CD4-positive, alpha-beta T cell (primary cell): ENCODE data around the gene C1orf198. TPM values are rescaled to one million over a fixed set of nuclear protein-coding genes. Genes with fewer than 3 reads are reported as not detected.

Experiments
- ATAC-seq: fragments of 200-7000 bp; cut with Tn5 transposase; one replicate; pipeline ENCODE4 v1.10.0; 2022; ENCODE audit warnings: mild to moderate bottlenecking; ENCODE audit not compliant: poor library complexity
- CTCF ChIA-PET: fragments of 350-600 bp; sonication (Branson Sonifier 250); formaldehyde crosslinking; loops from one replicate; lab custom pipeline; 2021; ENCODE audit warnings: antibody characterized with exemption, inconsistent platforms; lab: Charles Lee
- POLR2A ChIA-PET: fragments of 350-600 bp; sonication (Branson Sonifier 250); formaldehyde crosslinking; loops from one replicate; lab custom pipeline; 2021; ENCODE audit warnings: antibody characterized with exemption, inconsistent platforms; lab: Charles Lee
- DNase-seq, 14 experiments: peaks; one replicate each; pipeline ENCODE4 v3.0.0-alpha.2; 2013 to 2020; ENCODE audit warnings: mixed read lengths in 2 of 14
- H3K27ac ChIP-seq, 2 donors: one replicate each; pipeline versions ENCODE4 v1.5.1 to v1.7.0; 2013; ENCODE audit warnings: low read length in 2 of 2, low read depth in 1 of 2, mild to moderate bottlenecking in 1 of 2
- H3K27me3 ChIP-seq, 2 experiments: 1 replicate in 1 of 2; 2 replicates in 1 of 2; pipeline versions ENCODE4 v1.6.1 to v1.7.0; 2013; ENCODE audit warnings: low read length in 2 of 2, control low read depth in 1 of 2, mild to moderate bottlenecking in 1 of 2, moderate library complexity in 1 of 2; ENCODE audit not compliant: insufficient read depth in 2 of 2, control insufficient read depth in 1 of 2
- H3K36me3 ChIP-seq: one replicate; pipeline ENCODE4 v1.6.1; 2013; ENCODE audit warnings: low read length, control low read depth; ENCODE audit not compliant: insufficient read depth
- H3K4me1 ChIP-seq: one replicate; pipeline ENCODE4 v1.6.1; 2013; ENCODE audit warnings: low read length, control low read depth; ENCODE audit not compliant: insufficient read depth
- H3K4me3 ChIP-seq: one replicate; pipeline ENCODE4 v1.5.1; 2013; ENCODE audit warnings: mild to moderate bottlenecking, low read length, moderate library complexity
- H3K9me3 ChIP-seq, 2 experiments: 1 replicate in 1 of 2; 2 replicates in 1 of 2; pipeline versions ENCODE4 v1.6.1 to v1.7.0; 2013; ENCODE audit warnings: low read length in 2 of 2, mild to moderate bottlenecking in 2 of 2, control low read depth in 1 of 2, moderate library complexity in 1 of 2; ENCODE audit not compliant: control insufficient read depth in 1 of 2, insufficient read depth in 1 of 2
- H3K27ac Mint-ChIP-seq: one replicate; pipeline ENCODE4 v1.8.0; 2020; ENCODE audit warnings: mixed read lengths
- H3K27me3 Mint-ChIP-seq: one replicate; pipeline ENCODE4 v1.8.0; 2021; ENCODE audit warnings: mixed read lengths
- H3K36me3 Mint-ChIP-seq: one replicate; pipeline ENCODE4 v1.8.0; 2021; ENCODE audit warnings: low read depth, mixed read lengths
- H3K4me1 Mint-ChIP-seq: one replicate; pipeline ENCODE4 v1.8.0; 2021; ENCODE audit warnings: low read depth, mixed read lengths
- H3K4me3 Mint-ChIP-seq: one replicate; pipeline ENCODE4 v1.8.0; 2020; ENCODE audit warnings: mild to moderate bottlenecking, mixed read lengths
- H3K9me3 Mint-ChIP-seq: one replicate; pipeline ENCODE4 v1.8.0; 2020; ENCODE audit warnings: mixed read lengths
- CTCF ChIP-seq: fragments of 200-600 bp; IDR thresholded peaks from one replicate; pipeline ENCODE4 v1.8.0; 2022; ENCODE audit warnings: antibody characterized with exemption, mild to moderate bottlenecking
- intact Hi-C, 2 experiments: fragments of 100-400 bp; cut with DNase I in 1 of 2; cut with micrococcal nuclease in 1 of 2; formaldehyde crosslinking; loops; one replicate each; pipeline versions ENCODE4 v1.15.1 to v1.9.0; 2023 to 2025; cut with DNase I, micrococcal nuclease
- total RNA-seq, 174 experiments: library from RNA in 2 of 174; stranded (reverse) in 2 of 174; gene quantifications; one replicate each; pipeline ENCODE4 v1.2.3 and lab custom pipeline; 2021 to 2026

Gene C1orf198
- total RNA-seq, 2 experiments from 2014 or later = 2.2 TPM

- Histone ChIP-seq H3K36me3 (peaks cover 63% of the 10 kb centered on the region), H3K27me3 (no peaks in the 10 kb centered on the region), H3K9me3 (no peaks in the 10 kb centered on the region), H3K4me3 (no peak overlapping the region), H3K27ac (no peak overlapping the region), H3K4me1 (no peaks in the 10 kb centered on the region)
- Mint-ChIP-seq H3K4me1 (no peaks in the 10 kb centered on the region), H3K27me3 (no peaks in the 10 kb centered on the region), H3K36me3 (peaks cover 73% of the 10 kb centered on the region), H3K9me3 (no peaks in the 10 kb centered on the region), H3K4me3 (no peak overlapping the region), H3K27ac (no peak overlapping the region)
- POLR2A ChIA-PET = no interaction called here
- CTCF ChIA-PET = no interaction called here
- intact Hi-C loops = no loop called here
- ATAC-seq (no peak), DNase-seq (no peak)
- TF ChIP-seq CTCF = no peak
Measured at GRCh38 chr1:230906226-230906625, 37.9 kb upstream of the C1orf198 start.

- H3K27ac ChIP-seq = no peak overlapping the region
- Mint-ChIP-seq H3K27me3 (no peaks in the 10 kb centered on the region), H3K9me3 (no peaks in the 10 kb centered on the region), H3K27ac (peak overlapping the region; percentile 24), H3K36me3 (peaks cover 73% of the 10 kb centered on the region), H3K4me1 (no peaks in the 10 kb centered on the region), H3K4me3 (no peak overlapping the region)
- POLR2A ChIA-PET = no interaction called here
- no peak for TF ChIP-seq CTCF
- no peak for ATAC-seq
- intact Hi-C loops = no loop called here
- H3K9me3 ChIP-seq = no peaks in the 10 kb centered on the region
- H3K36me3 ChIP-seq = peaks cover 58% of the 10 kb centered on the region
- CTCF ChIA-PET = no interaction called here
- H3K27me3 ChIP-seq = no peaks in the 10 kb centered on the region
- H3K4me1 ChIP-seq = no peaks in the 10 kb centered on the region
- H3K4me3 ChIP-seq = no peak overlapping the region
- DNase-seq = no peak
Measured at GRCh38 chr1:230905733-230906132, 37.4 kb upstream of the C1orf198 start.

DNA sequence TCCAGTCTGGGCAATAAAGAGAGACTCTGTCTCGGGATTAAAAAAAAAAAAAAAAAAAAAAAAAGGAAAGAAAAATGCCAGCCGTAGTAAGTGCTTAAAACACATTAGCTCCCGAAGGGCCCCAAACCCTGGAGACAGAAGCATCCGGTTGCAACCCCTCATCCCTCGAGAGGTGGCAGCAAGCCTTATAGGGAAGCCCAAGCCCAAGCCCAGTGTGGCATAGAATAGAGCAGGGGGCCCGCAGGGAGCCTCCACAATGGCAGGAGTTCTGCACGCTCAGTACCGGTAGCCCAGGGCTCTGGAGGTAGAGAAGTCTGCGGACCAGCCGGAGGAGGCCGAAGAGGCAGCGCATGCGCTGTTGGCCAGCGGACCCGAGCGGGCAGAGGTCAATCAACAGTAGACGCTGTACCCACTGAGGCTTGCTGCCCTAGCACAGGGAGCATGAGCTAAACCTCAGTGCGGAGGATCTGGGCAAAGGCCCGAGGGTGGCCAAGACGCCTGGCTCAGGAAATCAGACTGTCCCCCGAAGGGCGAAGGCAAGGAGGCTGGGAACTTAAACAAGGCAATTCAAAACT, 34.1 kb upstream of the C1orf198 start:
- POLR2A ChIA-PET = no interaction called here
- no peak for DNase-seq
- H3K36me3 ChIP-seq = peaks cover 30% of the 10 kb centered on the region
- ATAC-seq = no peak
- TF ChIP-seq CTCF = no peak
- no peak overlapping the region for H3K4me3 Mint-ChIP-seq
- intact Hi-C loops = no loop called here
- no peak overlapping the region for H3K27ac Mint-ChIP-seq
- H3K9me3 Mint-ChIP-seq = no peaks in the 10 kb centered on the region
- H3K4me1 ChIP-seq = no peaks in the 10 kb centered on the region
- CTCF ChIA-PET = interaction anchor here (0.7 kb wide), 1 partner anchor 169 kb away, joined by 5 read pairs; no protein-coding TSS in a partner anchor
- no peak overlapping the region for H3K4me3 ChIP-seq
- H3K9me3 ChIP-seq = no peaks in the 10 kb centered on the region
- no peaks in the 10 kb centered on the region for H3K27me3 Mint-ChIP-seq
- peaks cover 47% of the 10 kb centered on the region for H3K36me3 Mint-ChIP-seq
- no peaks in the 10 kb centered on the region for H3K4me1 Mint-ChIP-seq
- H3K27me3 ChIP-seq = no peaks in the 10 kb centered on the region
- no peak overlapping the region for H3K27ac ChIP-seq
